Hematopoietic multipotent progenitor cell treated with erythropoietin and hydrocortisone succinate and interleukin-3 and kit ligand, for 6 days (in vitro differentiated cells): Measurements from ENCODE around the gene CACNB1.

Source experiments
- DNase-seq: peaks from one replicate; pipeline ENCODE4 v3.0.0-alpha.2; 2015

The CACNB1 gene

DNA sequence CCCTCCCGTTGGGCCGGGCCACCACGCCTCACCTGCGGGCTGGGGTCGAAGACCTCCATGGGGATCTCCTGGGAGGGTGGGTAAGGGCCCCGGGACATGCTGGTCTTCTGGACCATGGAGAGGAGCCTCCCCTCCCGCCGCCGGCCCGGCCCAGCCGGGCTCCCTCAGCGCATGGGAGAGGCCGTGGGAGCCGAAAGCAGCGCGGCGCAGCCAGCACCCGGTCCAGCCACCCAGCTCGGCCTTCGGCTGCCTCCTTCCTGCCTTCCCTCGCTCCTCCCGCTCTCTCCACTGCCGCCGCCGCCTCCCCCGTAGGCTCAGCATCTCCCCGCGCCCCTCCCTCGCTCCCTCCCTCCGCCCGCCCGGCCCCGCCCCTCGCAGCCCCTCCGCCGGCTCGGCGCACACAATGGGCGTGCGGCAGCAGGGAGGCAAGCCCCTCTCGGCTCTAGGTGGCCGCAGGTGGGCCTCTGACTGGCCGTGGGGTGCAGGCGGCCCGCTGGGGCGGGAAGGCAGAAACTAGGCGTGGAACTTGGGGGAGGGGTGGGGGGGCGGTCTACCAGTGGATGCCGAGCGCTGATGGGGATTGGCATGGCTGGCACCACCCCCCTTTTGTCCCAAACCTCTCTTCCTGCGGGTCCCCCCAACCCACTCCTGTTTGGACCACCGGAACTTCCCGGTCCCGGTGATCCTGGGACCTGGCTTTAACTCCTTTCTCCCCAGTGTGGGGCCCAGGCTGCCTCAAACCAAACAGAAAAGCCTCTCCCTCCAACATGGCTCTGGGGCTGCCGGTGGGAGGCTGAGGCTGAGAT lies at the start of gene CACNB1:
Gene CACNB1, minus strand, starts transcription at position 290 of the 806 bp plus-strand sequence. Its CDS starts 174 bp downstream, at position 116.
- DNase-seq = peak; percentile 77

DNA sequence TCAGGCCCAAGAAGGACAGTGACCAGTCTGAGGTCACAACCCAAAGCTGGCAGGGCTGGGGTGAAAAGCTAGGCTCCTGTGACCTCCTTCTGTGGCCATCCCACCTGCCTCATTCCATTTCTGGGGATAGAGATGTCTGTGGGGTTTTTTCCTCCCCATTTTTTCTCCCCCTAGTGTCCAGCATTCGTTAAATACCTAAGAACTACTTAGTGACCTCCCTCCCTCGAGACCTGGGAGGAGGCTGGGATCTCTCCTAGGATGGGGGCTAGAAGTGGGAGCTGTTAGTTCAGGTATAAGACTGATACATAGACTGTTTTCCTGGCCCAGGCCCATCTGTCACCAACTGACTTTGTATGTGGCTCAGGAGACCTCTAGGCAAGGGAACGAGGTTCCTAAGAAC lies 48.8 kb upstream of the CACNB1 start:
- no peak for DNase-seq

DNA sequence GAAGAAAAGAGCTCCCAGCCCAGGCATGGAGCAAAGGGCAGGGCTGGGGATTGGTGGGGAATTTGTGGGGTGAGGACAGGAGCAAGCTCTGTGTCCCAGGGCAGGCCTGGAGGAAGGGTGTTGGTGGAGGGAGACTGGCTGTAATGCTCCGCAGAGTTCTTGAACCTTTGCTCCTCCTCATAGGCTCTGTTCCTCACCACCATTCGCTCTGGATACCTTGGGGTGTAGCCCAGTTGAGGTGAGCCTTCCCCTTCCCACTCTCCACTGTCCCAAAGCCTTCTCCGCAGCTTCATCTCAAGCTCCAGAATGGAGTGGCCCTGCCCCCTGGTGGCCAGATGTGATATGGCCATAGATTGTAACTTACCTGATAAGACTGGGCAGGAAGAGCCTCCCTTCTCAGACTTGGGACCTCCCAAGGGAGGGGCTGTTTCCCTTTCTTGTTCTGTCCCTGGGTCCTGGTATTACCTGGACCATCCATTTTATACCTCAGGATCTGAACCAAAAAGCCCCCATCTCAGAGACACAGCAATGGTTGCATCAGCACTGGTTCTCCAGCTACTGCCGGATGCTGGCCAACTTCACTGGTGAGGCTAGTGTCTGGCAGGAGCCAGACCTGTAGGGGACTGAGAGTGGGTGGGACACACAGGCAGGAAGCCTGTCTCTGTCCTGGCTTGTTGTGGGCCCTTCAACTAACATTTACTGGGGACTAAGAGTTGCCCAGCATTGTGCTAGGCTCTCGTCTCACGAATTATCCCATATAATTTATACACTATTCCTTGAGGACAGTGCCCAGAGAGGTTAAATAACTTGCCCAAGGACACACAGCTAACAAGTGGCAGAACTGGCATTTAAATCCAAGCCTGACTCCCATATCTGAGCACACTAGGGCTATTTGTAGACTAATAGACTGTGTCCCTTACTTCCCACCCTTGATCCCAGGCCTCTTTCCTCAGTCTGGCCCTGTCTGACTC lies 47.4 kb upstream of the CACNB1 start:
- DNase-seq = peak; percentile 92

- no peak for DNase-seq
Measured at GRCh38 chr17:39244016-39244599, 46.6 kb upstream of the CACNB1 start.

GRCh38 chr17:39243155-39243554 lies 45.7 kb upstream of the CACNB1 start:
- no peak for DNase-seq

- no peak for DNase-seq
Measured at GRCh38 chr17:39240631-39241030, 43.2 kb upstream of the CACNB1 start.

- peak; percentile 67 for DNase-seq
Measured at GRCh38 chr17:39239640-39240314, 42.3 kb upstream of the CACNB1 start.

DNA sequence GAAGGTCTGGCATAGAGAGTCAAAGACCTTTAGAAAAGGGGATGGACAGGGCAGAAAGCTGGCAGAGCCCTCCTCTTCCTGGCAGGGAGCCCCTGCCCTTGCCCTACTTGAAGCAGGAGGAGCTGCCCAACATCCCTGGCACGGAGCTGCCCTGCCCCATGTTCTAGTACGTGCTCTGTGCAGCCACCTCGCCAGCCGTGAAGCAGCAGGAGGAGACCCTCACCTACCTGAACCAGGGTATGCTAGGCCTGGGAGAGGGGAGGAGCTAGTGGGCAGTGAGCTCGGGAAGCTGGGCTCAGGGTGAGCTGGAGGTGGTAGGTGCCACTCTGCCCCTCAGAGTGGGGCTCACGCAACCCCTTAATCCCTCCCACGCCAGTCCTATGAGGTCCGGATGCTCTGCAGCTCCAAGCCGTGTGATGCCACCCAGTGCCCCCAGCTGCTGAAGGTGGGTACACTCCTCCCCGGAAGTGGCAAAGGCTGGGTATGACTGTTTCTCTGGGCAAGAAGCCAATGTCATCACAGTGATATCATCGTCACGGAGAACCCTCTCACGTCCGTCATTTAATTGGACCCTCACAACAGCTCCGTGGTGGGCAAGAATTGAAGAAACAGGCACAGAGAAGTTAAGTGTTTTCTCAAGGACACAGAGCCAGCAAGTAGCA lies 41.0 kb upstream of the CACNB1 start:
- DNase-seq = peak; percentile 80

GRCh38 chr17:39237586-39237985 lies 40.1 kb upstream of the CACNB1 start:
- no peak for DNase-seq

DNA sequence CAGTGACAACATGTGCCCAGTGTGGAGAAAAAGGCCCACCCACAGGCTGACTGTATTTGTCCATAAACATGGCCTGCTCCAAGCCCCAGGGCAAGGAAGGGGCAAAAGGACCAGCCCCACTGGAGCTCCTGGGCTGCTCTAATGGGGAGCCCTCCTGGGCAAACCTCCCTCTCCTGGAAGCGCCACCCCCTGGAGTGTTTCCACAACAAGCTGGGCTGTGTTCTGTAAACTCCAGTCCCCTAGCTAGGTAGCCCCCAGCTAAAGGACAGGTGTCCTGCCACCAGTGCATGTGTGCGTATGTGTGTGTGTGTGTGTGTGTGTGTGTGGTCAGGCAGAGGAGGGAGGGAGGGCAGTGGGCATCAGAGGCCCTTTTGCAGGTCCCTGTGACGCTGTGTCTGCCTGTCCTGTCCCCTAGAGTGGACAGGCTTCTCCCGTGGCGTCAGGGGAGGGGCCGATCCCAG lies 39.5 kb upstream of the CACNB1 start:
- no peak for DNase-seq

- DNase-seq = no peak
Measured at GRCh38 chr17:39236450-39236927, 39.0 kb upstream of the CACNB1 start.

DNA sequence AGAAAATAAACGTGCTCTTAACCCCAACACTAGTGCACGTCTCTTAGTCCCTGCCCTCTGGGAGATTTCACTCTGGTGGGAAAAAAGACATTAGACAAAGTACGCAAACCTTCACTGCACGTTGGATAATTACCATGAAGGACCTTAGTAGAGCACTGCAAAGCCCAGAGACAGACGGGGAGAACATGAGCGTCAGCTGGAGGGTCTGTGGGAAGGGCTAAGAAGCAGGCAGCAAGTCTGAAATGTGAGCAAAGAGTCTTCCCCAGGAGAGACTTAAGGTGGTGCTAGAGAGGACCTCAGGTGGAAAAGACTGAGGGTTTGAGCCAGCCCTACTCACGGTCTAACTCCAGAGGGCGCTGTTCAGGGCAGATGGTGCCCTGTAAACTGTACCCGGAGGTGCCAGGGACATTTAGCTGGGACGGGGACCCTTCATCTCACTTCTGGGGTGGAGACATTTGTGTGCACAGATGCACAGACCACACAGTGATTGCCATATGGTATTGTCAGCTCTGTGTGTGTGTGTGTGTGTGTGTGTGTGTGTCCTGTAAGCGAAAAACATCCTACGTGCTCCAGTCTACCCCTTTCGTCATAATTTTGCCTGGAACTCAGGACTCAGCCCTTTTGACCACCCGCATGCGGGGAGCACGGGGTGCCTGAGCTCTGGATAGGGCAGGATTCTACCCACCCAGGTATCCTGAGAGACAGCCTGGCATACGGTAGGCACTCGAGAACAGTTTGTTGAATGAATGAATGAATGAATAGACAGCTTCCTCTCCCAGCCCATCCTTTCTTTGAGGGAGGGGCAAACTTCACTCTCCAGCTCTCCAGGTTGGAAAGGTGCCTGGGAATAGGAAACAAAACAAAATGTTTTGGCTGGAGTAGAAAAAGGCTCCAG lies 38.3 kb upstream of the CACNB1 start:
- DNase-seq = peak; percentile 89

GRCh38 chr17:39231591-39232551 lies 34.4 kb upstream of the CACNB1 start:
- peak; percentile 57 for DNase-seq

DNA sequence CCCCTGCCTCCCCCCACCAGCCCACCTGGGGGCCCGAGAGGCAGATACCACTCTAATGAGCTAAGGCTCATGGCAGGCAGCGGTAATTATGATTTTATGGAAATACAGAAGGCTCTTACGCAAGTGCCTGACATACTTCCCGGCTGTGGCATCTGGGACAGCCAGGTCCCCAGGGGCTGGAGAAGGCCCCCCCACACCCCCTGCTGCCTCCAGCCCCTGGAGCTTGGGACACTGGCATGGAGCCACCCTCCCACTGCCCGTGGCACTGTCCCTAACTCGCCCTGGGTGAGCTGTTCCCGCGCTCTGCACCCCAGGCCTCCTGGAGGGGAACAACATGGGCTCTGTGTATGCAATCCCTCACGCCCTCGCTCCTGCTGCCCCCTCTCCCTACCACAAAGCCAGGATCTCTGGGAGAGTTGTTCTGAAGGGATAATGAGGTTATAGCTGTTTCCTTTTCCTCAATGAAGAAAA lies 33.7 kb upstream of the CACNB1 start:
- no peak for DNase-seq

- DNase-seq = no peak
Measured at GRCh38 chr17:39230361-39230760, 32.9 kb upstream of the CACNB1 start.

- no peak for DNase-seq
Measured at GRCh38 chr17:39229274-39229913, 31.9 kb upstream of the CACNB1 start.

- no peak for DNase-seq
Measured at GRCh38 chr17:39227364-39227919, 30.0 kb upstream of the CACNB1 start.

DNA sequence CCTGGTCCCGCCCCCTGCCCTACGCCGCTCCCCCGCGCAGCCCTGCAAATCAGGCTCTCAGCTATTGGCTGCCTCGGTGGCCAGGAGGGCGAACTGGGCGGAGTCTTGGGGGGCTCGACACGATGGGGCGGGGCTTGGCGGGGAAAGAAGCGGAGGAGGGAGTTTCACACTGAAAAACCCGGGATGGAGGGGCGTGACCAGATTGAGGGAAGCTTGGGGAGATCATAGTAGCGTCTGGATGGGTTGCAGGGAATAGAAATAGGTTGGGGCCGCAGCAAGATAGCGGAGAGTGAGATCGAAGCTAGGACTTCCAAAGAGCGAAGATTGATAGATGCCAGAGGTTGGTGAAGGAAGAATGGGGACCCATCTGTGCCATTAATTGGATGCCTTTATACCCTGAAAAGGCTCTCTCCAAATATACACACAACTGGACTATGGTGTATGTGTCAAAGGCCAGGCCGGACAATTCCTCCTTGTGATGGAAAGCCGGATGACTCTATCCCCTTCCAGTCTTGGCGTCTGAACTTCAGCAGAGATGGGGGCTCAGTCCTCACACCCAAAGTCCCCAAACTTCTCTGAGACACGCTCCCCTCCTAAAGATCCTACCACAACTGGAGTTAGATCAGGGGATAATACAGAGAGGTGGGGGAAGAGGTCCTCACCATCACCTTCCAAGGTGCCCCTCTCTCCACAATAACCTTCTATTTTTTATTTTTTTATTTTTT lies 28.7 kb upstream of the CACNB1 start:
- DNase-seq = peak; percentile 58
